Measurements from ENCODE around the gene MAGEA2B.
"Not testable (repeated sequence)": the region's sequence is repeated elsewhere in the genome, so short reads cannot be mapped to it uniquely, and the experiment has no call there.

MAGEA2B gene

DNA sequence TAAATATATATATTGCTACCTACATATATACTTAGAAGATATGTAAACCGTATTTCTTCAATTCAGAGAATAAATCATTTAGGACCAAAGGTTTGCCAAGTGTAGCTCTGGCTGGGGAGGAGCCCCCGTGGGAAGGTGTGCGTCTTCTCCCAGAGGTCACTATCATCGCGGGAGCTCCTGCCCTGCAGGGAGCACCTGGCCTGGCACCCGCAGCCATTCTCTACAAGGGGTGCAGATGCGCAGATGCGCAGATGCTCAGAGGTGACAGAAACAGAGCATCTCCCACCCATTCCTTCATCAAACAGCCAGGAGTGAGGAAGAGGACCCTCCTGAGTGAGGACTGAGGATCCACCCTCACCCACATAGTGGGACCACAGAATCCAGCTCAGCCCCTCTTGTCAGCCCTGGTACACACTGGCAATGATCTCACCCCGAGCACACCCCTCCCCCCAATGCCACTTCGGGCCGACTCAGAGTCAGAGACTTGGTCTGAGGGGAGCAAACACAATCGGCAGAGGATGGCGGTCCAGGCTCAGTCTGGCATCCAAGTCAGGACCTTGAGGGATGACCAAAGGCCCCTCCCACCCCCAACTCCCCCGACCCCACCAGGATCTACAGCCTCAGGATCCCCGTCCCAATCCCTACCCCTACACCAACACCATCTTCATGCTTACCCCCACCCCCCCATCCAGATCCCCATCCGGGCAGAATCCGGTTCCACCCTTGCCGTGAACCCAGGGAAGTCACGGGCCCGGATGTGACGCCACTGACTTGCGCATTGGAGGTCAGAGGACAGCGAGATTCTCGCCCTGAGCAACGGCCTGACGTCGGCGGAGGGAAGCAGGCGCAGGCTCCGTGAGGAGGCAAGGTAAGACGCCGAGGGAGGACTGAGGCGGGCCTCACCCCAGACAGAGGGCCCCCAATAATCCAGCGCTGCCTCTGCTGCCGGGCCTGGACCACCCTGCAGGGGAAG lies at the start of gene MAGEA2B:
TSS of gene MAGEA2B (plus strand) at position 814 of the 973 bp plus-strand sequence. CDS start 2,479 bp downstream, outside the sequence.
- not testable (repeated sequence) for DNase-seq (ENCODE audit: low read depth)

GRCh38 chrX:152674135-152674534 lies 40.3 kb upstream of the MAGEA2B start:
- no peak for DNase-seq (ENCODE audit: low read depth)

- DNase-seq (ENCODE audit: low read depth), result not testable (repeated sequence)
Observed at GRCh38 chrX:152674652-152675051, 39.8 kb upstream of the MAGEA2B start.

DNA sequence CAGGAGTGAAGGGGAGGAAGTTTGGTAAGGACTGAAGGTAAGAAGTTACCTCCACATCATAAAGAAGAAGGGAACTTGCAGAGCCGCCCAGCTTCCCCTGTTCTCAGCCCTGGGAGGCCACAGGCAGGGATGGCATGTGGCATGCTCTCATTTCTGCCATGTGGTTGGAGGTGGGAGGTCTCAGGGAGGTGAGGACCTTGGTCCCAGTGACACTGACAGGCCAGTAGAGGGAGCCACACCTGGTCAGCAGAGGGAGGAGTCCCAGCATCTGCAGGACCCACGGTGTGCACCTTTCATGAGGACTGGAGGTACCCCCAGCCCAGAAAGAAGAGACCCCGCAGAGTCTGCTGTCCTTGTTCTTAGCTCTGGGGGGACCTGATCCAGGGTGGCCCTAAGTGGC lies 33.4 kb upstream of the MAGEA2B start:
- not testable (repeated sequence) for DNase-seq (ENCODE audit: low read depth)

DNA sequence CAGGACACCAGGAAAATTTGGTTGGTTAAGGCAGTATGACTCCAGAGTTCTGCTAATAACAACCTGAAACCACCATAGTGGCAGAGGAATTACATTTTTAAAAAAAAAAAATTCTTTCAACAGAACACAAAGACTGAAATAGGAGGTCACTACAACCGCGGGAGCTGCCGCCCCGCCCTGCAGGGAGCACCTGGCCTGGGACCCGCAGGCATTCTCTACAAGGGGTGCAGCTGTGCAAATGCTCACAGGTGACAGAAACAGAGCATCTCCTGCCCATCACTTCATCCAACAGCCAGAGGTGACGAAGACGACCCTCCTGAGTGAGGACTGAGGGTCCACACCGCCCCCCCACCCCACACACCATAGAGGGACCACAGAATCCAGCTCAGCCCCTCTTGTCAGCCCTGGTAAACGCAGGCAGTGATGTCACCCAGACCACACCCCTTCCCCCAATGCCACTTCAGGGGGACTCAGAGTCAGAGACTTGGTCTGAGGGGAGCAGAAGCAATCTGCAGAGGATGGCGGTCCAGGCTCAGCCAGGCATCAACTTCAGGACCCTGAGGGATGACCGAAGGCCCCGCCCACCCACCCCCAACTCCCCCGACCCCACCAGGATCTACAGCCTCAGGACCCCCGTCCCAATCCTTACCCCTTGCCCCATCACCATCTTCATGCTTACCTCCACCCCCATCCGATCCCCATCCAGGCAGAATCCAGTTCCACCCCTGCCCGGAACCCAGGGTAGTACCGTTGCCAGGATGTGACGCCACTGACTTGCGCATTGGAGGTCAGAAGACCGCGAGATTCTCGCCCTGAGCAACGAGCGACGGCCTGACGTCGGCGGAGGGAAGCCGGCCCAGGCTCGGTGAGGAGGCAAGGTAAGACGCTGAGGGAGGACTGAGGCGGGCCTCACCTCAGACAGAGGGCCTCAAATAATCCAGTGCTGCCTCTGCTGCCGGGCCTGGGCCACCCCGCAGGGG lies 16.2 kb upstream of the MAGEA2B start, which contains the start of gene MAGEA3:
TSS of gene MAGEA3 (plus strand) at position 843 of the 980 bp plus-strand sequence. CDS start 2,039 bp downstream, outside the sequence.
- DNase-seq (ENCODE audit: low read depth), result not testable (repeated sequence)

GRCh38 chrX:152700390-152700789 lies 14.0 kb upstream of the MAGEA2B start:
- not testable (repeated sequence) for DNase-seq (ENCODE audit: low read depth)

DNA sequence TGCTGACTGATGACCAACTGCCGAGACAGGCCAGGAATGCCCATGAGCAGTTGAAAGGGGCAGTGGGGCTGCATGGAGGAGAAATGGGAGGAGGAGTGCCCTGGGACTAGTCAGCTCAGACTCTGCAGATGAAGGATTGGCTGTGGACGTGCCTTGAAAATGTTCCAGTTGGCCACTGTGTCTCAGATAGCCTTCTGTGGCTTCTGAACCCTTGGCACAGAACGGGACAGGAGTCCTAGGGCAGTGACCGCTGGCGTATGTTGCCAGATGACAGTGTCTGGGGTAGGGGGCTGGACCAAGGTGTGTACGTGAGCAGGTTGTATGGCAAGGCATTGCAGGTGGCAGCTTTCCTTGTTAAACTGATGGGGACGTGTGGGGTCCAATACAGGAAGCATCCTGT lies 7.9 kb upstream of the MAGEA2B start:
- not testable (repeated sequence) for DNase-seq (ENCODE audit: low read depth)

DNA sequence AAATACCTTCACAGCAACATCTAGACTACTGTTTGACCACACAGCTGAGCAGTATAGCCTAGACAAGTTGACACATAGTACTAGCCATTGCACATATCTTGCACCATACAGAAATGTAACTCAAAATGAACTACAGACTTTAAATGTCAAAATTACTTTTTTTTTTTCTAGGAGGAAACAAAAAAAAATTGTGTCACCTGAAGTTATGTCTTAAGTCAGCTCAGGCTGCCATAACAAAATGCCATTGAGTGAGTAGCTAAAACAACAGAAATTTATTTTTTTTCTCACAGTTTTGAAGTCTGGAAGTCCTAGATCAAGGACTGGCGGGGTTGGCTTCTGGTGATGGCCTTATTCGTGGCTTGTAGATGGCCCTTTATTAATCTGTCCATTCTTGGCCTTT lies 5.3 kb upstream of the MAGEA2B start, which contains the start of gene CSAG2:
TSS of gene CSAG2 (minus strand) at position 101 of the 400 bp plus-strand sequence. CDS start 161 bp downstream, outside the sequence.
- DNase-seq (ENCODE audit: low read depth), result not testable (repeated sequence)

DNA sequence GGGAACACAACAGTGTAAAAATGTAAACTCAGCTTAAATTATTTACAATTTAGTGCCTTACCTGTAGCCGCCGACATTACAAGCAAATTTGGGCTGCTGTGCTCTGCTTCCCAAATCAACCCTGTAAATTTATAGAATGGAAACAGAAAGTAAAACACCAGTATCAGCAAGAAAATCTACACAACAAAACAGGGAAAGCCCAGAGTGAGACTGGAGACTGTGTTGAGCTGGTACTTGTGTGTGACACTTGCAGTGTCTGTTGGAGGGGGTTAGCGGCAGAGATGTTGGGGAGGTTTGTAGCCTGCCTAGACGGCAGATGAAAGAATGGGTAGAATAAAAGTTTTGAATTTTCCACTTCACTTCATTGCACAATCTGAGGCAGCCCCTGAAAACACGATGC lies 1.2 kb upstream of the MAGEA2B start:
- DNase-seq (ENCODE audit: low read depth), result not testable (repeated sequence)

GRCh38 chrX:152725409-152725808 lies 11.0 kb downstream of the MAGEA2B start:
- DNase-seq (ENCODE audit: low read depth), result no peak

GRCh38 chrX:152733261-152733975 lies 19.0 kb downstream of the MAGEA2B start, which contains the start of the genes CSAG1 and MAGEA12:
TSS of gene CSAG1 (minus strand) at chrX:152733721. CDS start at chrX:152732460, 1,261 bp downstream.
TSS of gene MAGEA12 (plus strand) at chrX:152733757. CDS start at chrX:152736162, 2,405 bp downstream.
- DNase-seq (ENCODE audit: low read depth), result no peak

DNA sequence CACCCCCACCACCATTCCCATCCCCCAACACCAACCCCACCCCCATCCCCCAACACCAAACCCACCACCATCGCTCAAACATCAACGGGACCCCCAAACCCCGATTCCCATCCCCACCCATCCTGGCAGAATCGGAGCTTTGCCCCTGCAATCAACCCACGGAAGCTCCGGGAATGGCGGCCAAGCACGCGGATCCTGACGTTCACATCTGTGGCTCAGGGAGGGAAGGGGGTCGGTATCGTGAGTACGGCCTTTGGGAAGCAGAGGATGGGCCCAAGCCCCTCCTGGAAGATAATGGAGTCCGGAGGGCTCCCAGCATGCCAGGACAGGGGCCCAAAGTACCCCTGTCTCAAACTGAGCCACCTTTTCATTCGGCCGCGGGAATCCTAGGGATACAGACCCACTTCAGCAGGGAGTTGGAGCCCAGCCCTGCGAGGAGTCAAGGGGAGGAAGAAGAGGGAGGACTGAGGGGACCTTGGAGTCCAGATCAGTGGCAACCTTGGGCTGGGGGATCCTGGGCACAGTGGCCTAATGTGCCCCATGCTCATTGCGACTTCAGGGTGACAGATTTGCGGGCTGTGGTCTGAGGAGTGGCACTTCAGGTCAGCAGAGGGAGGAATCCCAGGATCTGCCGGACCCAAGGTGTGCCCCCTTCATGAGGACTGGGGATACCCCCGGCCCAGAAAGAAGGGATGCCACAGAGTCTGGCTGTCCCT lies 19.9 kb downstream of the MAGEA2B start:
- DNase-seq (ENCODE audit: low read depth), result not testable (repeated sequence)

GRCh38 chrX:152735101-152735500 lies 20.7 kb downstream of the MAGEA2B start:
- DNase-seq (ENCODE audit: low read depth), result no peak

DNA sequence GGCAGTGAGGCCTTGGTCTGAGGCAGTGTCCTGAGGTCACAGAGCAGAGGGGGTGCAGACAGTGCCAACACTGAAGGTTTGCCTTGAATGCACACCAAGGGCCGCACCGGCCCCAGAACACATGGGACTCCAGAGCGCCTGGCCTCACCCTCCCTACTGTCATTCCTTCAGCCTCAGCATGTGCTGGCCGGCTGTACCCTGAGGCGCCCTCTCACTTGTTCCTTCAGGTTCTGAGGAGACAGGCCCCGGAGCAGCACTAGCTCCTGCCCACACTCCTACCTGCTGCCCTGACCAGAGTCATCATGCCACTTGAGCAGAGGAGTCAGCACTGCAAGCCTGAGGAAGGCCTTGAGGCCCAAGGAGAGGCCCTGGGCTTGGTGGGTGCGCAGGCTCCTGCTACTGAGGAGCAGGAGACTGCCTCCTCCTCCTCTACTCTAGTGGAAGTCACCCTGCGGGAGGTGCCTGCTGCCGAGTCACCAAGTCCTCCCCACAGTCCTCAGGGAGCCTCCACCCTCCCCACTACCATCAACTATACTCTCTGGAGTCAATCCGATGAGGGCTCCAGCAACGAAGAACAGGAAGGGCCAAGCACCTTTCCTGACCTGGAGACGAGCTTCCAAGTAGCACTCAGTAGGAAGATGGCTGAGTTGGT lies 21.6 kb downstream of the MAGEA2B start:
- no peak for DNase-seq (ENCODE audit: low read depth)

DNA sequence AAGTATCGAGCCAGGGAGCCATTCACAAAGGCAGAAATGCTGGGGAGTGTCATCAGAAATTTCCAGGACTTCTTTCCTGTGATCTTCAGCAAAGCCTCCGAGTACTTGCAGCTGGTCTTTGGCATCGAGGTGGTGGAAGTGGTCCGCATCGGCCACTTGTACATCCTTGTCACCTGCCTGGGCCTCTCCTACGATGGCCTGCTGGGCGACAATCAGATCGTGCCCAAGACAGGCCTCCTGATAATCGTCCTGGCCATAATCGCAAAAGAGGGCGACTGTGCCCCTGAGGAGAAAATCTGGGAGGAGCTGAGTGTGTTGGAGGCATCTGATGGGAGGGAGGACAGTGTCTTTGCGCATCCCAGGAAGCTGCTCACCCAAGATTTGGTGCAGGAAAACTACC lies 22.1 kb downstream of the MAGEA2B start:
- DNase-seq (ENCODE audit: low read depth), result not testable (repeated sequence)

DNA sequence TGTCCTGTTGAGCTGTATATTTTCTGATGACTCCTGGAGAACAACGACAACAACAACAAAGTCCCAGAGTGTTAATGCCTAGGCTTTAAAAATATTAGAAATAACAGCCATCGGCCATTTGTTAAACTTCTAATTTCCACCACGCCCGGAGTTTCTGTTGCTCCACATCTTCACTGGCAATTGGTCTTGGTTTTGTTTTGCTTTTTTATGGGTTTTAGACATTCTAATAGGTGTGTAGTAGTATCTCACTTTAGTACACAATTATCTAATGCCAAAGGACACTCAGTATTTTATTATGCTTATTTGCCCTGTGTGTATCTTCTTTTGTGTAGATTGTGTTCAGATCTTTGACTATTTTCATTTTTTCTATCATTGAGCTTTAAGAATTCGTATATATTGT lies 24.1 kb downstream of the MAGEA2B start:
- DNase-seq (ENCODE audit: low read depth), result no peak

DNA sequence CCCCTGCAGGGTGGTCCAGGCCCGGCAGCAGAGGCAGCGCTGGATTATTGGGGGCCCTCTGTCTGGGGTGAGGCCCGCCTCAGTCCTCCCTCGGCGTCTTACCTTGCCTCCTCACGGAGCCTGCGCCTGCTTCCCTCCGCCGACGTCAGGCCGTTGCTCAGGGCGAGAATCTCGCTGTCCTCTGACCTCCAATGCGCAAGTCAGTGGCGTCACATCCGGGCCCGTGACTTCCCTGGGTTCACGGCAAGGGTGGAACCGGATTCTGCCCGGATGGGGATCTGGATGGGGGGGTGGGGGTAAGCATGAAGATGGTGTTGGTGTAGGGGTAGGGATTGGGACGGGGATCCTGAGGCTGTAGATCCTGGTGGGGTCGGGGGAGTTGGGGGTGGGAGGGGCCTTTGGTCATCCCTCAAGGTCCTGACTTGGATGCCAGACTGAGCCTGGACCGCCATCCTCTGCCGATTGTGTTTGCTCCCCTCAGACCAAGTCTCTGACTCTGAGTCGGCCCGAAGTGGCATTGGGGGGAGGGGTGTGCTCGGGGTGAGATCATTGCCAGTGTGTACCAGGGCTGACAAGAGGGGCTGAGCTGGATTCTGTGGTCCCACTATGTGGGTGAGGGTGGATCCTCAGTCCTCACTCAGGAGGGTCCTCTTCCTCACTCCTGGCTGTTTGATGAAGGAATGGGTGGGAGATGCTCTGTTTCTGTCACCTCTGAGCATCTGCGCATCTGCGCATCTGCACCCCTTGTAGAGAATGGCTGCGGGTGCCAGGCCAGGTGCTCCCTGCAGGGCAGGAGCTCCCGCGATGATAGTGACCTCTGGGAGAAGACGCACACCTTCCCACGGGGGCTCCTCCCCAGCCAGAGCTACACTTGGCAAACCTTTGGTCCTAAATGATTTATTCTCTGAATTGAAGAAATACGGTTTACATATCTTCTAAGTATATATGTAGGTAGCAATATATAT lies 39.5 kb downstream of the MAGEA2B start, which contains the start of gene MAGEA2:
TSS of gene MAGEA2 (minus strand) at position 157 of the 965 bp plus-strand sequence. CDS start 2,479 bp downstream, outside the sequence.
- not testable (repeated sequence) for DNase-seq (ENCODE audit: low read depth)

DNA sequence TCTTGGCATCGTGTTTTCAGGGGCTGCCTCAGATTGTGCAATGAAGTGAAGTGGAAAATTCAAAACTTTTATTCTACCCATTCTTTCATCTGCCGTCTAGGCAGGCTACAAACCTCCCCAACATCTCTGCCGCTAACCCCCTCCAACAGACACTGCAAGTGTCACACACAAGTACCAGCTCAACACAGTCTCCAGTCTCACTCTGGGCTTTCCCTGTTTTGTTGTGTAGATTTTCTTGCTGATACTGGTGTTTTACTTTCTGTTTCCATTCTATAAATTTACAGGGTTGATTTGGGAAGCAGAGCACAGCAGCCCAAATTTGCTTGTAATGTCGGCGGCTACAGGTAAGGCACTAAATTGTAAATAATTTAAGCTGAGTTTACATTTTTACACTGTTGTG lies 40.4 kb downstream of the MAGEA2B start:
- not testable (repeated sequence) for DNase-seq (ENCODE audit: low read depth)
